IMR-90 (cell line): ENCODE results near the gene ZNF19.

Experiments
- BHLHE40 ChIP-seq: fragments of 150-350 bp; IDR thresholded peaks from 2 replicates; pipeline ENCODE4 v1.6.1; 2016; ENCODE audit warnings: mild to moderate bottlenecking, low read depth, low read length
- CEBPB ChIP-seq: IDR thresholded peaks from 2 replicates; pipeline ENCODE4 v1.6.1; 2012; ENCODE audit warnings: low read depth, low read length, improper control_type of control experiment
- CHD1 ChIP-seq: IDR thresholded peaks from 2 replicates; pipeline ENCODE4 v1.6.1; 2012; ENCODE audit warnings: low read depth, low read length, improper control_type of control experiment
- CTCF ChIP-seq: conservative IDR thresholded peaks from 2 replicates; pipeline ENCODE4 v1.5.1; 2012; ENCODE audit warnings: mild to moderate bottlenecking, low read depth, low read length, improper control_type of control experiment
- FOS ChIP-seq: fragments of 150-350 bp; IDR thresholded peaks from 2 replicates; pipeline ENCODE4 v1.6.1; 2016; ENCODE audit warnings: low read depth, low read length
- NFE2L2 ChIP-seq: fragments of 150-350 bp; IDR thresholded peaks from 2 replicates; pipeline ENCODE4 v1.6.1; 2016; ENCODE audit warnings: low read depth, mild to moderate bottlenecking, low read length
- POLR2A ChIP-seq: IDR thresholded peaks from 2 replicates; pipeline ENCODE4 v1.6.1; 2012; ENCODE audit warnings: mild to moderate bottlenecking, low read depth, low read length
- RAD21 ChIP-seq: IDR thresholded peaks from 2 replicates; pipeline ENCODE4 v1.6.1; 2012; ENCODE audit warnings: low read length, improper control_type of control experiment
- RCOR1 ChIP-seq: IDR thresholded peaks from 2 replicates; pipeline ENCODE4 v1.6.1; 2012; ENCODE audit warnings: mild to moderate bottlenecking, low read length, improper control_type of control experiment; ENCODE audit not compliant: insufficient replicate concordance
- RFX5 ChIP-seq: IDR thresholded peaks from 2 replicates; pipeline ENCODE4 v1.8.0; 2012; ENCODE audit warnings: low read depth, mild to moderate bottlenecking, low read length, moderate library complexity
- SMC3 ChIP-seq: fragments of 150-350 bp; IDR thresholded peaks from 2 replicates; pipeline ENCODE4 v1.6.1; 2016; ENCODE audit warnings: low read depth, mild to moderate bottlenecking, antibody characterized with exemption, low read length, moderate library complexity
- USF2 ChIP-seq: fragments of 150-350 bp; IDR thresholded peaks from 2 replicates; pipeline ENCODE4 v1.6.1; 2017; ENCODE audit warnings: mild to moderate bottlenecking, antibody characterized with exemption, low read length, low read depth

GRCh38 chr16:71472931-71473330 is 16.2 kb downstream of the ZNF19 start:
- TF ChIP-seq CTCF (no peak), SMC3 (no peak), USF2 (no peak), CEBPB (no peak), RFX5 (no peak), RAD21 (no peak), POLR2A (no peak), CHD1 (no peak), FOS (no peak), BHLHE40 (no peak), RCOR1 (no peak), NFE2L2 (no peak)
